OCI-LY7 (cell line): ENCODE results near the gene SH2D1B.

ENCODE experiments used
- CTCF ChIP-seq: fragments of 200-600 bp; sonication (generic); conservative IDR thresholded peaks from 2 replicates; pipeline ENCODE4 v1.5.1; 2014; ENCODE audit warnings: mild to moderate bottlenecking, antibody characterized with exemption, low read length, moderate library complexity, mixed read lengths
- EZH2phosphoT487 ChIP-seq: fragments of 200-600 bp; sonication (generic); IDR thresholded peaks from 2 replicates; pipeline ENCODE4 v1.6.1; 2018; ENCODE audit warnings: low read depth, borderline replicate concordance, mild to moderate bottlenecking, mixed run types, antibody characterized with exemption, low read length, moderate library complexity, mixed read lengths

GRCh38 chr1:162370721-162371120, 41.2 kb downstream of the SH2D1B start:
- TF ChIP-seq CTCF (no peak), EZH2phosphoT487 (no peak)
